Cerebellar cortex (tissue), 1 donor: ENCODE results near the gene BPIFB6.
A peak's percentile ranks its signal among the peaks of the same experiment; 100 is the strongest.

ENCODE experiments used
- DNase-seq: peaks from one replicate; pipeline ENCODE4 v3.0.0-alpha.2; 2015; ENCODE audit warnings: low spot score

Gene BPIFB6

GRCh38 chr20:33031531-33031930, at the start of gene BPIFB6:
BPIFB6 (plus strand) TSS chr20:33031648; CDS start chr20:33031648, 0 bp downstream.
- no peak for DNase-seq

- DNase-seq, result peak; percentile 21
These were observed 48.6 kb upstream of the BPIFB6 start for GRCh38 chr20:32982617-32983458.

- no peak for DNase-seq
These were observed 47.9 kb upstream of the BPIFB6 start for GRCh38 chr20:32983459-32984112.

- no peak for DNase-seq
These were observed 47.3 kb upstream of the BPIFB6 start for GRCh38 chr20:32984196-32984595.

- no peak for DNase-seq
These were observed 46.7 kb upstream of the BPIFB6 start for GRCh38 chr20:32984631-32985354.

GRCh38 chr20:32985596-32985995, 45.9 kb upstream of the BPIFB6 start:
- no peak for DNase-seq

- no peak for DNase-seq
These were observed 45.0 kb upstream of the BPIFB6 start for GRCh38 chr20:32986331-32986966.

- DNase-seq, result no peak
These were observed 44.2 kb upstream of the BPIFB6 start for GRCh38 chr20:32987044-32987825.

GRCh38 chr20:32988008-32988407, 43.4 kb upstream of the BPIFB6 start:
- DNase-seq, result no peak

- no peak for DNase-seq
These were observed 41.8 kb upstream of the BPIFB6 start for GRCh38 chr20:32989507-32990283.

- DNase-seq, result no peak
These were observed 41.0 kb upstream of the BPIFB6 start for GRCh38 chr20:32990426-32990825.

GRCh38 chr20:32991383-32991782, 40.1 kb upstream of the BPIFB6 start:
- no peak for DNase-seq

GRCh38 chr20:32991792-32992641, 39.4 kb upstream of the BPIFB6 start:
- DNase-seq, result no peak

- DNase-seq, result no peak
These were observed 37.9 kb upstream of the BPIFB6 start for GRCh38 chr20:32993496-32994050.

- DNase-seq, result no peak
These were observed 35.6 kb upstream of the BPIFB6 start for GRCh38 chr20:32995802-32996201.

GRCh38 chr20:32997431-32997830, 34.0 kb upstream of the BPIFB6 start:
- no peak for DNase-seq

GRCh38 chr20:32999603-33000250, 31.7 kb upstream of the BPIFB6 start:
- DNase-seq, result no peak

- DNase-seq, result no peak
These were observed 30.5 kb upstream of the BPIFB6 start for GRCh38 chr20:33000802-33001466.
